Endometrial microvascular endothelial cells (primary cell): ENCODE results near the gene LONRF2. TPM values are rescaled to one million over a fixed set of nuclear protein-coding genes. Genes with fewer than 3 reads are reported as not detected.

ENCODE experiments used
- in situ Hi-C: cut with HindIII; loops from 2 replicates; pipeline ENCODE4 v1.10.0; 2017; ENCODE audit warnings: low sequenced_read_pairs, low pct_unique_long_range_greater_than_20kb; ENCODE audit errors: inconsistent ontology term
- total RNA-seq: library from RNA; depleted of rRNA; stranded (reverse); fragments of >200 nt; gene quantifications from one replicate; pipeline ENCODE4 v1.2.3, GENCODE V29; 2015; ENCODE audit errors: inconsistent ontology term

Gene LONRF2
- total RNA-seq, 1 donor from 2014 or later, result not detected

- in situ Hi-C loops, result no loop called here
These were observed 78.7 kb downstream of the LONRF2 start for GRCh38 chr2:100243631-100244030.

GRCh38 chr2:100242891-100243619 lies 79.2 kb downstream of the LONRF2 start:
- in situ Hi-C loops, result no loop called here

GRCh38 chr2:100242476-100242875 lies 79.8 kb downstream of the LONRF2 start:
- in situ Hi-C loops, result no loop called here

GRCh38 chr2:100241236-100241635 lies 81.1 kb downstream of the LONRF2 start:
- in situ Hi-C loops, result no loop called here

- in situ Hi-C loops, result no loop called here
These were observed 81.9 kb downstream of the LONRF2 start for GRCh38 chr2:100240386-100240785.

GRCh38 chr2:100239486-100240210 lies 82.7 kb downstream of the LONRF2 start:
- in situ Hi-C loops, result no loop called here

GRCh38 chr2:100238471-100238870 lies 83.8 kb downstream of the LONRF2 start:
- in situ Hi-C loops, result no loop called here

DNA sequence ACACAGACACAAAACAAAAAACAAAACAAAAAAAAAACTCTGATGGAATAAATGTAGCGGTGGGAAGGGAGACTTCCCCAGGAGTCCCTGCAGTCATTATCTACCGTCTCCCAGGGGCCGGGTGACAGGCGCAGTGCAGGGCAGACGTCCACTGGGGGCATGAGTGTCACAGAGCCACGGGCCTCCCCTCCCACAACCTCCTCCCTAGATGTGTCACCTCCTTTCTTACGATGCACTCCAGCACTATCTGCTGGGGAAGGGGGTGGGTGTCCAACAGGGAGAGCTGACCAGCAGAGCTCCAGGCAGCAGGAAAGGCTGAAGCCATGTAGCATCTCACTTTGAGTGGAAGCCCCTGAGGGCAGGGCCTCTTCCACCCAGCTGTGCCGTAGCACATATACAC lies 84.5 kb downstream of the LONRF2 start:
- in situ Hi-C loops, result no loop called here

GRCh38 chr2:100237163-100237562 lies 85.1 kb downstream of the LONRF2 start:
- in situ Hi-C loops, result no loop called here

DNA sequence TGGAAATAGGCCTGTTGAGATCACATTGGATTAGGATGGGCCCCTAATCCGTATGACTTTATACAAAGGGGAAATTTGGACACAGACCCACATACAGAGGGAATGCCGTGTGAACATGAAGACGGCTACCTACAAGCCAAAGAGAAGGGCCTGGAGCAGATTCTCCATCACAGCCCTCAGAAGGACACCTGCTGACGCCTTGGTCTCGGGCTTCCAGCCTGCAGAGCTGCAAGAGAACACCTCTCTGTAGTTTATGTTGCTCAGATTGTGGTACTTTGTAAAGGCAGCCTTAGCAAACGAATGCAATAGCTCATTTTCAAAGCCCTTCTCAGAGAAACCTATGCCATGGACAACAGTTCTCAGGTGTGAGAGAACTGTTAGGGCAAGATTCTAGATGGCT lies 86.1 kb downstream of the LONRF2 start:
- in situ Hi-C loops, result no loop called here

DNA sequence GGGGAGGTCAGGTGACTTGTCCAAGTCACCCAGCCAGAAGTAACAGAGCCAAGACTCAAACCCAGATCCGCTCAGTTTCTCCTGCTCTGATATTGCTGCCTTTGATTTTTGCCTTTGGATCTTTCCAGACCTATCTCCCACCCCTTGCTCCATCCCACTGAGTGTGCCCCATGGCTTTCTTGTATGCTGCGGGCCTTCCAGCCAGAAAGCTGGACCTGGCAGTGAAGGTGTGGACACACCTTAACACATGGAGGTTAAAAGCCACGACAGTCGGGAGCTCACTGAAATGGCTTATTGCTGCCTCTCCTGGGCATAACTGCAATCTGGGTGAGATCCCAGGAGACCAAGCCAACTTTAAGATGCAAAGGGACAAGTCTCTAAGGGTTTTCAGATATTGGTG lies 86.7 kb downstream of the LONRF2 start:
- in situ Hi-C loops, result no loop called here

DNA sequence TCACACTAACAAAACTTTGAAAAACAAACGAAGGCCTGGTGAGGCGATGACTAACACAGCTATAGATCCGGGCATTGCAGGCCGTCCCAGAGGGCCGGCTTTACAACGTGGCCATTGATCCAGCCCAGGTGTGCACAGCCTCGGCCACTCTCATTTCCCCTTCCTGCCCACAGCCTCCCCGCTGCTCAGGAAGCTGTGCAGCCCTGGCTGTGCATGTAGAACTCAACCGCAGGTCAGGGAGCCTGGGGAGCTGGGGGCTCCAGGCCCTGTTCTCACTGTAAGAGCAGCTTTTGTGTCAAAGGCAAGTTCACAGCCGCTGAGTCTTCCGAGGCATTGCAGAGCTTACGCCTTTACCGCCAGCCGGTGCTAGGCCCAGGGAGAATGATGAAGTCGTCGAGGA lies 87.2 kb downstream of the LONRF2 start:
- in situ Hi-C loops, result no loop called here

DNA sequence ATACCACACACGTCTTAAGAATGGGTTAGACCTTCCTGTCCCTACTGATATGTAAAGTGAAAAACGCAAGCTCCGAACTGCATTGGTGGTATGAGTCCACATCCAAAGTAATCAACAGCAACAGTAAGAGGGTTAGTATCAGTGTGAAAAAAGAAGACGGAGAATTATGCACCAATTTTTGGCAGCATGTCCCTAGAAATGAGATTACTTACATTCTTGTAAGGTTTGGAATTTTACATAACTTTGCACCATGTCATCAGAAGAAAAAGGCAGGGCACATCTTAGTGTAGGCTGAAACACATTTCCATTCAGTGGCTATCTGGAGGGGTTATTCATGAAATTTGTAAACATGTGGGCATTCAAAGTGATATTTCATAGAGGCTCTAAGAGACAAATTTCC lies 88.2 kb downstream of the LONRF2 start:
- in situ Hi-C loops, result no loop called here

- in situ Hi-C loops, result no loop called here
These were observed 89.2 kb downstream of the LONRF2 start for GRCh38 chr2:100233061-100233460.

GRCh38 chr2:100230754-100231153 lies 91.5 kb downstream of the LONRF2 start:
- in situ Hi-C loops, result no loop called here

DNA sequence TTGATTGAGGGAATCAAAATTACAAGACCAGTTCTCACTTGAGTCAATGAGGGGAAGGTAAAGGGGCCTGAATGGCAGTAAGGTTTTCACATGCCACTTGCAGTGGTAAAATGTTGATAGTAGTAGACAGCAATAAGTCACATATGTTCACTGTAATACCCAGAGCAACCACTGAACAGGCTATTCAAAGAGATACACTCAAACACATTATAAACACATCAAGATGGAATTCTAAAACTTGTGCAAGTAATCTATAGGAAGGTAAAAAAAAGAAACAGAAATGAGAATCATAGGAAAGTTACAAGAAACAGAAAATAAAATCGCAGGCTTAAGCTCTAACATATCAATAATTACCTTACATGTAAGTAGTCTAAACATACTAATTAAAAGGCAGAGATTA lies 93.3 kb downstream of the LONRF2 start:
- in situ Hi-C loops, result no loop called here

- in situ Hi-C loops, result no loop called here
These were observed 93.9 kb downstream of the LONRF2 start for GRCh38 chr2:100228415-100228814.

DNA sequence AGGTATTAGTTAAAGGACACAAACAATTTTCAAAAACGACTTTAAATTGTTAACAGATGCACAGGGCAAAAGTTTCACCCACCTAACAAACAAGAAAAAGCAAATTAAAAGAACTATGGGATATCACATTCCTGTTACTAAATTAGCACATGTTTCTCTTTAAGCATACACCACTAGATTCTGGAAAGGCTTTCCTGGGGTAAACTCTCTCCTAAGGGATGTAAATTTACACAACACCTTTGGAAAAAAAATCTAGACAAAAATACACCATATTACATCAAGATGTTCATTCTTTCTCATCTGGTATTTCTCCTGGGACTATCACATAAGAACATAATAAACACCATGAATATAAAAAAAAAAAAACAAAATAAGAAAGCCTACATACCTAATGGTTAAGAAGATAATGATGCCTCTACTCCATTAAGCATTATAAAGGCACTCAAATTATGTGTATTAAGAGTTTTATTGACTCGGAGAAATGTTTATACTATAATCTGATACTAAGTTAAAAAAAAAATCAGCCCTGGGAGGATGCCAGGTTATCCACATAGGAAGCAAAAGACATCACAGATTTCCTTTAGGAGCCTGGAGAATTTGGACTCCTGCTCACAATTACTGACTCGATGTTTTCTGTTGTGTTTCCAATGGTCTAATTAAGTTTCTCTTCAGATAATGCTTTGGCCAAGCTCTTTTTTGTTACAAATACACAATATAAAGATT lies 97.2 kb downstream of the LONRF2 start:
- in situ Hi-C loops, result no loop called here

DNA sequence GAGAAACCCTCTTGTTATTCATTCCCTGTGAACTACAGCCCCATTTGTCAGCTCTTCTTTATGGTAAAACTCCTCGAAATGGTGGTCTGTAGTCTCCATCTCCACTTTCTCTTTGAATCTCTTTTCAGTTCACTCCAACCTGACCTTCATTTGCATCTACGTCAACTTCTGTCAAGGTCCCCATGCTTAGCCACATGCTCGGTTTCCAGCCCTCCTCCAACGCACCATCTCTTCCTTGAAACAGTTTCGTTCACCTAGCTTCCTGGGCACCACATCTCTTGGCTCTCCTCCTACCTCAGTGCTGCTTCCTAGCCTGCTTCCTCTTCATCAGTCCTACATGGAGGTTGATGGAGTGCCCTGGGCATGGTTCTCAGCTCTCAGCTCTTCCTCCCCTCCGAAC lies 98.8 kb downstream of the LONRF2 start:
- in situ Hi-C loops, result no loop called here
